IMR-90 (cell line): ENCODE measurements around the gene FAF1. TPM values are rescaled to one million over a fixed set of nuclear protein-coding genes. Genes with fewer than 3 reads are reported as not detected.
A peak's percentile ranks its signal among the peaks of the same experiment; 100 is the strongest.
"Not testable (repeated sequence)": the region's sequence is repeated elsewhere in the genome, so short reads cannot be mapped to it uniquely, and the experiment has no call there.

ENCODE experiments used
- ATAC-seq: fragments of 200-7000 bp; cut with Tn5 transposase; 2 replicates; pipeline ENCODE4 v1.9.1; 2020; ENCODE audit warnings: low read depth, mild to moderate bottlenecking, moderate library complexity
- BruUV-seq: library from RNA; stranded (reverse); fragments of 400-500 nt; replicated peaks from 2 replicates; lab custom pipeline; 2021; lab: Mats Ljungman, UMichigan
- CTCF ChIA-PET: fragments of 300-600 bp; formaldehyde crosslinking; extraction: SDS; loops from one replicate; lab custom pipeline; 2021; ENCODE audit warnings: antibody characterized with exemption; lab: Yijun Ruan, JAX
- POLR2A ChIA-PET: fragments of 300-600 bp; sonication (Branson Sonifier 250); formaldehyde crosslinking; loops from one replicate; lab custom pipeline; 2022; ENCODE audit warnings: antibody characterized with exemption; ENCODE audit not compliant: unreplicated experiment; lab: Charles Lee
- DNase-seq: peaks from one replicate; pipeline ENCODE4 v3.0.0; 2013
- H2AFZ ChIP-seq: replicated peaks from 2 replicates; pipeline ENCODE3; 2013; ENCODE audit warnings: low read length, mild to moderate bottlenecking; ENCODE audit not compliant: poor library complexity
- H2AK5ac ChIP-seq: 2 replicates; pipeline ENCODE4 v1.6.1; 2013; ENCODE audit warnings: low read depth, low read length, inconsistent platforms
- H2AK9ac ChIP-seq: replicated peaks from 2 replicates; pipeline ENCODE3; 2013; ENCODE audit warnings: mild to moderate bottlenecking, low read depth, low read length, moderate library complexity; ENCODE audit not compliant: poor library complexity
- H2BK120ac ChIP-seq: 2 replicates; pipeline ENCODE4 v1.6.1; 2013; ENCODE audit warnings: low read depth, low read length, inconsistent platforms
- H2BK15ac ChIP-seq: 3 replicates; pipeline ENCODE4 v1.6.1; 2013; ENCODE audit warnings: low read depth, low read length, inconsistent platforms
- H2BK20ac ChIP-seq: 2 replicates; pipeline ENCODE4 v1.6.1; 2013; ENCODE audit warnings: low read depth, mild to moderate bottlenecking, inconsistent platforms, low read length, moderate library complexity
- H2BK5ac ChIP-seq: 2 replicates; pipeline ENCODE4 v1.6.1; 2013; ENCODE audit warnings: mild to moderate bottlenecking, low read depth, low read length, inconsistent platforms; ENCODE audit not compliant: poor library complexity, severe bottlenecking
- H3K14ac ChIP-seq: replicated peaks from 2 replicates; pipeline ENCODE4 v1.6.1; 2013; ENCODE audit warnings: low read depth, low read length, inconsistent platforms
- H3K18ac ChIP-seq: 2 replicates; pipeline ENCODE4 v1.6.1; 2013; ENCODE audit warnings: low read depth, low read length, control low read depth
- H3K23ac ChIP-seq: 2 replicates; pipeline ENCODE4 v1.6.1; 2013; ENCODE audit warnings: low read depth, low read length, inconsistent platforms
- H3K27ac ChIP-seq: 2 replicates; pipeline ENCODE4 v1.5.1; 2013; ENCODE audit warnings: mild to moderate bottlenecking, control low read depth, low read length; ENCODE audit not compliant: insufficient read depth
- H3K27me3 ChIP-seq: 2 replicates; pipeline ENCODE4 v1.6.1; 2013; ENCODE audit warnings: low read length; ENCODE audit not compliant: control insufficient read depth, insufficient read depth
- H3K36me3 ChIP-seq: 2 replicates; pipeline ENCODE4 v1.6.1; 2013; ENCODE audit warnings: low read length, mixed read lengths; ENCODE audit not compliant: control insufficient read depth, insufficient read depth
- H3K4ac ChIP-seq: 2 replicates; pipeline ENCODE4 v1.6.1; 2013; ENCODE audit warnings: low read depth, low read length, inconsistent platforms
- H3K4me1 ChIP-seq: 2 replicates; pipeline ENCODE4 v1.6.1; 2013; ENCODE audit warnings: low read length, mixed read lengths; ENCODE audit not compliant: control insufficient read depth, insufficient read depth
- H3K4me2 ChIP-seq: 2 replicates; pipeline ENCODE4 v1.6.1; 2013; ENCODE audit warnings: low read depth, mild to moderate bottlenecking, control low read depth, low read length, moderate library complexity
- H3K4me3 ChIP-seq: 2 replicates; pipeline ENCODE4 v1.5.1; 2013; ENCODE audit warnings: low read depth, mild to moderate bottlenecking, control low read depth, low read length, moderate library complexity; ENCODE audit not compliant: insufficient read depth
- H3K56ac ChIP-seq: 2 replicates; pipeline ENCODE4 v1.6.1; 2013; ENCODE audit warnings: low read length, inconsistent platforms; ENCODE audit not compliant: insufficient read depth; ENCODE audit errors: extremely low read depth
- H3K79me1 ChIP-seq, 2 experiments: 2 replicates each; pipeline ENCODE4 v1.6.1; 2013; ENCODE audit warnings: low read length in 2 of 2, inconsistent platforms in 1 of 2, low read depth in 1 of 2
- H3K9ac ChIP-seq: 2 replicates; pipeline ENCODE4 v1.6.1; 2013; ENCODE audit warnings: low read depth, low read length, control low read depth
- H3K9me1 ChIP-seq: 2 replicates; pipeline ENCODE4 v1.6.1; 2013; ENCODE audit warnings: low read length, inconsistent platforms; ENCODE audit not compliant: insufficient read depth
- H3K9me3 ChIP-seq: 2 replicates; pipeline ENCODE4 v1.6.1; 2013; ENCODE audit warnings: low read length; ENCODE audit not compliant: control insufficient read depth, insufficient read depth
- H4K20me1 ChIP-seq: 2 replicates; pipeline ENCODE4 v1.6.1; 2013; ENCODE audit warnings: low read length, inconsistent platforms; ENCODE audit not compliant: insufficient read depth
- H4K5ac ChIP-seq: 2 replicates; pipeline ENCODE4 v1.6.1; 2013; ENCODE audit warnings: mild to moderate bottlenecking, low read depth, low read length, control low read depth
- H4K8ac ChIP-seq, 2 experiments: 2 replicates each; pipeline ENCODE4 v1.6.1; 2013; ENCODE audit warnings: low read depth in 2 of 2, low read length in 2 of 2, control low read depth in 1 of 2, inconsistent platforms in 1 of 2
- H4K91ac ChIP-seq: 2 replicates; pipeline ENCODE4 v1.6.1; 2013; ENCODE audit warnings: low read depth, low read length, inconsistent platforms; ENCODE audit not compliant: insufficient read depth
- CHD1 ChIP-seq: IDR thresholded peaks from 2 replicates; pipeline ENCODE4 v1.6.1; 2012; ENCODE audit warnings: low read depth, low read length, improper control_type of control experiment
- CTCF ChIP-seq: conservative IDR thresholded peaks from 2 replicates; pipeline ENCODE4 v1.5.1; 2012; ENCODE audit warnings: mild to moderate bottlenecking, low read depth, low read length, improper control_type of control experiment
- RAD21 ChIP-seq: IDR thresholded peaks from 2 replicates; pipeline ENCODE4 v1.6.1; 2012; ENCODE audit warnings: low read length, improper control_type of control experiment
- SMC3 ChIP-seq: fragments of 150-350 bp; IDR thresholded peaks from 2 replicates; pipeline ENCODE4 v1.6.1; 2016; ENCODE audit warnings: low read depth, mild to moderate bottlenecking, antibody characterized with exemption, low read length, moderate library complexity
- WGBS, 2 experiments: methylation state at CpG; one replicate each; pipeline versions ENCODE4 v1.1.5 to v1.1.7; 2013; ENCODE audit warnings: missing lambda C conversion rate in 2 of 2; ENCODE audit not compliant: insufficient read length in 1 of 2; ENCODE audit errors: extremely low coverage in 2 of 2; 5-methylcytosine and 5-hydroxymethylcytosine counted together
- dilution Hi-C: fragments of 300-500 bp; cut with HindIII; formaldehyde crosslinking; loops from one replicate; pipeline ENCODE4 v1.14.3; 2018; ENCODE audit warnings: low sequenced_read_pairs; ENCODE audit not compliant: unreplicated experiment
- in situ Hi-C: fragments of 300-500 bp; cut with MboI; formaldehyde crosslinking; loops from 3 replicates; pipeline ENCODE4 v1.14.3; 2019; ENCODE audit warnings: low sequenced_read_pairs, inconsistent platforms, mixed read lengths
- intact Hi-C: fragments of 100-400 bp; cut with micrococcal nuclease; formaldehyde crosslinking; loops from 2 replicates; pipeline ENCODE4 v1.10.0; 2022
- polyA plus RNA-seq, 3 experiments: library from polyadenylated mRNA; depleted of rRNA; stranded (reverse); fragments of >200 nt; gene quantifications; 2 replicates each; pipeline ENCODE4 v1.2.3, GENCODE V29; 2012; ENCODE audit warnings: low replicate concordance in 1 of 3
- total RNA-seq: library from RNA; depleted of rRNA; stranded (reverse); fragments of >200 nt; gene quantifications from 2 replicates; pipeline ENCODE4 v1.2.3, GENCODE V29; 2012
- TF ChIP-seq, protein P1 (sequence below): fragments of 150-350 bp; IDR thresholded peaks from 2 replicates; pipeline ENCODE4 v1.6.1; 2017; ENCODE audit warnings: mild to moderate bottlenecking, antibody characterized with exemption, low read length, low read depth

Gene FAF1
- total and polyA plus RNA-seq, 2 of the 4 experiments (the other 2 are of a cell fraction): 18.8 to 72.9 TPM

- DNase-seq (peak; percentile 33), ATAC-seq (peak; percentile 65)
- H4K20me1 ChIP-seq: no peaks in the 10 kb centered on the region
- no peak overlapping the region for H2AK5ac ChIP-seq
- no peaks in the 10 kb centered on the region for H3K36me3 ChIP-seq
- H4K5ac ChIP-seq: no peak overlapping the region
- H2BK120ac ChIP-seq: no peak overlapping the region
- dilution Hi-C loops (no loop called here), intact Hi-C loops (loop anchor here (1.0 kb wide), 2 partner anchors 115 to 367 kb away; no protein-coding TSS in a partner anchor), in situ Hi-C loops (no loop called here)
- H3K56ac ChIP-seq: no peak overlapping the region
- no peak overlapping the region for H2AK9ac ChIP-seq
- no peak overlapping the region for H3K9ac ChIP-seq
- H4K91ac ChIP-seq: no peak overlapping the region
- no peak overlapping the region for H3K14ac ChIP-seq
- no TSS peak for BruUV-seq
- no CpG with 5 or more reads among the region's 2 CpGs for WGBS, 2 experiments
- H3K9me1 ChIP-seq: no peaks in the 10 kb centered on the region
- no peak overlapping the region for H4K8ac ChIP-seq
- TF ChIP-seq SMC3: peak; percentile 45
- TF ChIP-seq CHD1: no peak
- TF ChIP-seq CTCF: peak; percentile 60
- TF ChIP-seq, protein P1, sequence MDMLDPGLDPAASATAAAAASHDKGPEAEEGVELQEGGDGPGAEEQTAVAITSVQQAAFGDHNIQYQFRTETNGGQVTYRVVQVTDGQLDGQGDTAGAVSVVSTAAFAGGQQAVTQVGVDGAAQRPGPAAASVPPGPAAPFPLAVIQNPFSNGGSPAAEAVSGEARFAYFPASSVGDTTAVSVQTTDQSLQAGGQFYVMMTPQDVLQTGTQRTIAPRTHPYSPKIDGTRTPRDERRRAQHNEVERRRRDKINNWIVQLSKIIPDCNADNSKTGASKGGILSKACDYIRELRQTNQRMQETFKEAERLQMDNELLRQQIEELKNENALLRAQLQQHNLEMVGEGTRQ: no peak
- TF ChIP-seq RAD21: peak; percentile 41
- H2BK20ac ChIP-seq: no peak overlapping the region
- no peak overlapping the region for H3K4me3 ChIP-seq
- no peak overlapping the region for H2BK15ac ChIP-seq
- H3K4me2 ChIP-seq: no peak overlapping the region
- no peaks in the 10 kb centered on the region for H3K9me3 ChIP-seq
- H3K27me3 ChIP-seq: no peaks in the 10 kb centered on the region
- no peak overlapping the region for H3K4ac ChIP-seq
- H3K79me1 ChIP-seq: no peaks in the 10 kb centered on the region
- H3K18ac ChIP-seq: no peak overlapping the region
- CTCF ChIA-PET: interaction anchor here (1.6 kb wide), 1 partner anchor 15 kb away, joined by 4 read pairs; no protein-coding TSS in a partner anchor
- no peak overlapping the region for H3K23ac ChIP-seq
- H3K27ac ChIP-seq: no peak overlapping the region
- no peak overlapping the region for H2AFZ ChIP-seq
- POLR2A ChIA-PET: no interaction called here
- no peaks in the 10 kb centered on the region for H3K4me1 ChIP-seq
- no peak overlapping the region for H2BK5ac ChIP-seq
Measured at GRCh38 chr1:50735443-50735842, 224.6 kb downstream of the FAF1 start.

- H2BK15ac ChIP-seq, H3K4me3 ChIP-seq, H3K4me1 ChIP-seq, H3K4me2 ChIP-seq, H2BK5ac ChIP-seq, CTCF ChIA-PET, DNase-seq, H3K27ac ChIP-seq, dilution Hi-C loops, H2AFZ ChIP-seq, H3K23ac ChIP-seq, H3K9me3 ChIP-seq, H2AK9ac ChIP-seq, H3K27me3 ChIP-seq, H4K20me1 ChIP-seq, BruUV-seq, POLR2A ChIA-PET, H3K14ac ChIP-seq, H3K36me3 ChIP-seq, H2AK5ac ChIP-seq, intact Hi-C loops, H2BK20ac ChIP-seq, H3K18ac ChIP-seq, H3K56ac ChIP-seq, H3K9ac ChIP-seq, H4K8ac ChIP-seq, H4K91ac ChIP-seq, H3K4ac ChIP-seq, ATAC-seq, H2BK120ac ChIP-seq, H4K5ac ChIP-seq, H3K9me1 ChIP-seq, H3K79me1 ChIP-seq: not testable (repeated sequence)
- in situ Hi-C loops: loop anchor here (10.0 kb wide), 1 partner anchor 353 kb away; no protein-coding TSS in a partner anchor
- no CpG with 5 or more reads among the region's 4 CpGs for WGBS, 2 experiments
Measured at GRCh38 chr1:50727578-50727977, 232.5 kb downstream of the FAF1 start.
